ENCODE results near the gene TMEM255B.

TMEM255B gene

GRCh38 chr13:113762075-113762474, 3.0 kb downstream of the TMEM255B start:
- no peaks in the 10 kb centered on the region for H3K9me3 ChIP-seq (ENCODE audit: low read length)
- peaks cover 15% of the 10 kb centered on the region for H3K27me3 ChIP-seq (ENCODE audit: insufficient read depth, low read length)
- H4K20me1 ChIP-seq (ENCODE audit: insufficient read depth, low read length) = no peaks in the 10 kb centered on the region
- H3K79me2 ChIP-seq (ENCODE audit: insufficient read depth, low read length) = no peaks in the 10 kb centered on the region
- H3K4me2 ChIP-seq (ENCODE audit: low read length) = no peak overlapping the region
- no peak overlapping the region for H3K27ac ChIP-seq (ENCODE audit: low read depth, low read length, poor library complexity, severe bottlenecking)
- H3K9me2 ChIP-seq (ENCODE audit: low read depth, low read length) = no peaks in the 10 kb centered on the region
- H3K9ac ChIP-seq (ENCODE audit: low read length) = no peak overlapping the region
- H3F3A ChIP-seq (ENCODE audit: insufficient read depth, low read length) = 0 out of 2 replicates have a peak, but pooled peaks cover 1% of the 10 kb centered on the region
- no peak overlapping the region for H3K4me3 ChIP-seq (ENCODE audit: low read depth, low read length, poor library complexity, severe bottlenecking)
- peaks cover 10% of the 10 kb centered on the region for H3K4me1 ChIP-seq (ENCODE audit: insufficient read depth, low read length, severe bottlenecking)
- H2AFZ ChIP-seq (ENCODE audit: low read length) = no peak overlapping the region
- TF ChIP-seq EZH2 (IDR thresholded peaks at IDR 0.05; ENCODE audit: borderline replicate concordance, low read length) (no peak), CTCF (IDR thresholded peaks at IDR 0.05; ENCODE audit: low read length) (no peak)
- no peaks in the 10 kb centered on the region for H3K36me3 ChIP-seq (ENCODE audit: insufficient read depth, low read length)

- TF ChIP-seq CTCF (IDR thresholded peaks at IDR 0.05; ENCODE audit: low read length) (no peak), EZH2 (IDR thresholded peaks at IDR 0.05; ENCODE audit: borderline replicate concordance, low read length) (no peak)
Observed at GRCh38 chr13:113762538-113762937, 3.5 kb downstream of the TMEM255B start.

GRCh38 chr13:113763254-113763653, 4.2 kb downstream of the TMEM255B start:
- Histone ChIP-seq H3K36me3 (ENCODE audit: insufficient read depth, low read length) (no peaks in the 10 kb centered on the region), H3K9ac (ENCODE audit: low read length) (no peak overlapping the region), H3K79me2 (ENCODE audit: insufficient read depth, low read length) (no peaks in the 10 kb centered on the region), H2AFZ (ENCODE audit: low read length) (no peak overlapping the region), H3K4me1 (ENCODE audit: insufficient read depth, low read length, severe bottlenecking) (peaks cover 9% of the 10 kb centered on the region), H3K9me2 (ENCODE audit: low read depth, low read length) (no peaks in the 10 kb centered on the region), H3K9me3 (ENCODE audit: low read length) (no peaks in the 10 kb centered on the region), H3F3A (ENCODE audit: insufficient read depth, low read length) (no peaks in the 10 kb centered on the region), H3K4me2 (ENCODE audit: low read length) (no peak overlapping the region), H3K27ac (ENCODE audit: low read depth, low read length, poor library complexity, severe bottlenecking) (no peak overlapping the region), H3K27me3 (ENCODE audit: insufficient read depth, low read length) (peaks cover 15% of the 10 kb centered on the region), H3K4me3 (ENCODE audit: low read depth, low read length, poor library complexity, severe bottlenecking) (no peak overlapping the region), H4K20me1 (ENCODE audit: insufficient read depth, low read length) (no peaks in the 10 kb centered on the region)
- TF ChIP-seq EZH2 (IDR thresholded peaks at IDR 0.05; ENCODE audit: borderline replicate concordance, low read length) = peak; percentile 78; the same call in 1 of the 2 replicates
- no peak for TF ChIP-seq CTCF (IDR thresholded peaks at IDR 0.05; ENCODE audit: low read length)

More at GRCh38 chr13:113762538-113762937, 3.5 kb downstream of the TMEM255B start:
- no peak overlapping the region for H3K27ac ChIP-seq (ENCODE audit: low read depth, low read length, poor library complexity, severe bottlenecking)
- no peaks in the 10 kb centered on the region for H3K9me3 ChIP-seq (ENCODE audit: low read length)
- no peaks in the 10 kb centered on the region for H3K79me2 ChIP-seq (ENCODE audit: insufficient read depth, low read length)
- H4K20me1 ChIP-seq (ENCODE audit: insufficient read depth, low read length) = no peaks in the 10 kb centered on the region
- H3K4me3 ChIP-seq (ENCODE audit: low read depth, low read length, poor library complexity, severe bottlenecking) = no peak overlapping the region
- H3F3A ChIP-seq (ENCODE audit: insufficient read depth, low read length) = no peaks in the 10 kb centered on the region
- H3K4me2 ChIP-seq (ENCODE audit: low read length) = no peak overlapping the region
- H3K9me2 ChIP-seq (ENCODE audit: low read depth, low read length) = no peaks in the 10 kb centered on the region
- peaks cover 10% of the 10 kb centered on the region for H3K4me1 ChIP-seq (ENCODE audit: insufficient read depth, low read length, severe bottlenecking)
- H3K27me3 ChIP-seq (ENCODE audit: insufficient read depth, low read length) = peaks cover 15% of the 10 kb centered on the region
- H2AFZ ChIP-seq (ENCODE audit: low read length) = no peak overlapping the region
- no peak overlapping the region for H3K9ac ChIP-seq (ENCODE audit: low read length)
- no peaks in the 10 kb centered on the region for H3K36me3 ChIP-seq (ENCODE audit: insufficient read depth, low read length)

Measured in OCI-LY1 (cell line).